Fibroblast of the conjunctiva (primary cell): ENCODE measurements around the gene TOP2A.

Experiments used
- DNase-seq: peaks from one replicate; pipeline ENCODE4 v3.0.0-alpha.2; 2010; ENCODE audit warnings: low read depth

Gene TOP2A

DNA sequence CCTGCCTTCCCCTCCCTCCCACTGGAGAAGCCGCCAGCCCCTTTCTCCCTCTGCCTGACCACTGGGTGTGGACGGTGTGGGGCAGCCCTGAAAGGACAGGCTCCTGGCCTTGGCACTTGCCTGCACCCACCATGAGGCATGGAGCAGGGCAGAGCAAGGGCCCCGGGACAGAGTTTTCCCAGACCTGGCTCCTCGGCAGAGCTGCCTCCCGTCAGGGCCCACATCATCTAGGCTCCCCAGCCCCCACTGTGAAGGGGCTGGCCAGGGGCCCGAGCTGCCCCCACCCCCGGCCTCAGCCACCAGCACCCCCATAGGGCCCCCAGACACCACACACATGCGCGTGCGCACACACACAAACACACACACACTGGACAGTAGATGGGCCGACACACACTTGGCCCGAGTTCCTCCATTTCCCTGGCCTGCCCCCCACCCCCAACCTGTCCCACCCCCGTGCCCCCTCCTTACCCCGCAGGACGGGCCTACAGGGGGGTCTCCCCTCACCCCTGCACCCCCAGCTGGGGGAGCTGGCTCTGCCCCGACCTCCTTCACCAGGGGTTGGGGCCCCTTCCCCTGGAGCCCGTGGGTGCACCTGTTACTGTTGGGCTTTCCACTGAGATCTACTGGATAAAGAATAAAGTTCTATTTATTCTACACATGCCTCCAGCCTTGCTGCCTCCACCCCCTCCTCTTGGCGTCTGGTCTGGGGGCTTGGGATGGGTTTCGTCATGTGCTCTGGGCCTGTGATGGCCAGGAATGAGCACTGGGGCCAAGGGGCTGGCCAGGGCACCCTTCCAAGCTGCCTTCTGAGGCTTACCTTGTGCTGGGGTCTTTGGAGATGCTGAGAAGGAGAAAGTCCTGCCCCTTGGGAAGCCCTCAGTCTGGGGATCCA is 60.5 kb downstream of the TOP2A start:
- no peak for DNase-seq

DNA sequence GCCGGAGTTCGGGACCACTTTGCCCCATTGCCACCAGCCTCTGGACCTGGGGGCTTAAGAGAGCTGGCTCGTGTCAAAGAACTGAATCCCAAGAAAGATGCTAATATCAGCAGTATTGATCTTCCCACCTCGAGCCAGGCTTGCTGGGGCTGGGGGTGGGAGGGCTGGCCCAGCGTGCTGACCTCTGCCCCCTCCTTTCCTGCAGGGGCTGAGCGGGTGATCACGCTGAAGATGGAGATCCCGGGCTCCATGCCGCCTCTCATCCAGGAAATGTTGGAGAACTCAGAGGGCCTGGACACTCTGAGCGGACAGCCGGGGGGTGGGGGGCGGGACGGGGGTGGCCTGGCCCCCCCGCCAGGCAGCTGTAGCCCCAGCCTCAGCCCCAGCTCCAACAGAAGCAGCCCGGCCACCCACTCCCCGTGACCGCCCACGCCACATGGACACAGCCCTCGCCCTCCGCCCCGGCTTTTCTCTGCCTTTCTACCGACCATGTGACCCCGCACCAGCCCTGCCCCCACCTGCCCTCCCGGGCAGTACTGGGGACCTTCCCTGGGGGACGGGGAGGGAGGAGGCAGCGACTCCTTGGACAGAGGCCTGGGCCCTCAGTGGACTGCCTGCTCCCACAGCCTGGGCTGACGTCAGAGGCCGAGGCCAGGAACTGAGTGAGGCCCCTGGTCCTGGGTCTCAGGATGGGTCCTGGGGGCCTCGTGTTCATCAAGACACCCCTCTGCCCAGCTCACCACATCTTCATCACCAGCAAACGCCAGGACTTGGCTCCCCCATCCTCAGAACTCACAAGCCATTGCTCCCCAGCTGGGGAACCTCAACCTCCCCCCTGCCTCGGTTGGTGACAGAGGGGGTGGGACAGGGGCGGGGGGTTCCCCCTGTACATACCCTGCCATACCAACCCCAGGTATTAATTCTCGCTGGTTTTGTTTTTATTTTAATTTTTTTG is 61.6 kb downstream of the TOP2A start:
- DNase-seq = no peak

DNA sequence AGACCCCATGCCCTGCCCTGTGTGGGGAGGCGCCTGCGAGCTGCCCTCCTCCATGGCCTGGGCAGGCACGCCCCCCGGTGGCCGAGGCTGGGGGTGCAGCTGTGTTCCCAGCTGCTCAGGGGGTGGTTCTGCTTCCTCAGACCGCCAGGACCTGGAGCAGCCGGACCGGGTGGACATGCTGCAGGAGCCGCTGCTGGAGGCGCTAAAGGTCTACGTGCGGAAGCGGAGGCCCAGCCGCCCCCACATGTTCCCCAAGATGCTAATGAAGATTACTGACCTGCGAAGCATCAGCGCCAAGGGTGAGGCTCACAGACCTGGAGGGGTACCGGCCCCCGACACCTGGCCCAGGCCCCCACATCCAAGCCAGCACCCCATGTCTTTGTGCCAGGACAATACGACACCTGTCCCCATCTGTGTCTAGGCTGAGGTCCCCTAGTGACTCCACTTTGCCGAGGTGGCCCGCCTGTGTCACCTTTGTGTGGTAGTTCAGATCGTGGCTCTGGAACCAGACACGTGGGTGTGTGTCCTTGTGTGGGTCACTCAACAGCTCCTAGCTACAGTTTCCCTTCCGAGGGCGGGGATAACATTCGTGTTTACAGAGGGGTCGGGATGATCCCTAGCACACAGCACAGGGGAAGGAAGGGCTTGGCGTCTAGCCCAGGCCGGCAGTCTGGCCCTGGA is 62.4 kb downstream of the TOP2A start:
- no peak for DNase-seq

DNA sequence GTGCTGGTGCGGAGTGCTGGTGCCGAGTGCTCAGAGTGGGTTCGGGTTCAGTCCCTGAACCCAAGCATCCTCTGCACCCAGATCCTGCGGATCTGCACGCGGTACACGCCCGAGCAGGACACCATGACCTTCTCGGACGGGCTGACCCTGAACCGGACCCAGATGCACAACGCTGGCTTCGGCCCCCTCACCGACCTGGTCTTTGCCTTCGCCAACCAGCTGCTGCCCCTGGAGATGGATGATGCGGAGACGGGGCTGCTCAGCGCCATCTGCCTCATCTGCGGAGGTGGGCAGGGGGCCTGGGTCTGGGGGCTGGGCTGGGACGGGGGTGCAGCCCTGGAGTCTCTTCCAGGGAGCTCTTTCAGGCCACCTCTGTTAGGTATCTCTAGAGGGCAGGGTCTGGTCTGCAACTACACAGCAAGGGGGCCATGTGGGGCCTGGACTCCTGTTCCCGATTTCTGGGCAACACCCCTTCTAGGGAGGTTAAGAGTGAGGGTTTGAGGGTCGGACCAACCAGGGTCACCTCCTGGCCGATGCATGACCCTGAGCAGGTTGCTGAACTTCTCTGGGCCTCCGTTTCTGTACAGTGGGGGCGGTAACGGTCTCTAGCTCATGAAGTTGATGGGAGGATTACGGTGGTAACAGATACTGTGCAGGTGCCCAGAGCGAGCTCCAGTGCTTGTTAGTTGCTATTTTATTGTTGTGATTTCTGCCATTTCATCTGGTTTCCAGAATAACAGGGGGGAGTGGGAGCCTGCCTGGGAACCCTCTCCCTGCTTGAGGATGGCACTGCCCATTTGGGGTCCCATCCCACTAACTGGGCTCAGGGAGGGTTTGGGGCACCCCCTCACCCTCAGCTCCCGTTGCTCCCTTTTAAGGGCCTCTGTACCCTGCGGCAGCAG is 63.2 kb downstream of the TOP2A start:
- DNase-seq = no peak

DNA sequence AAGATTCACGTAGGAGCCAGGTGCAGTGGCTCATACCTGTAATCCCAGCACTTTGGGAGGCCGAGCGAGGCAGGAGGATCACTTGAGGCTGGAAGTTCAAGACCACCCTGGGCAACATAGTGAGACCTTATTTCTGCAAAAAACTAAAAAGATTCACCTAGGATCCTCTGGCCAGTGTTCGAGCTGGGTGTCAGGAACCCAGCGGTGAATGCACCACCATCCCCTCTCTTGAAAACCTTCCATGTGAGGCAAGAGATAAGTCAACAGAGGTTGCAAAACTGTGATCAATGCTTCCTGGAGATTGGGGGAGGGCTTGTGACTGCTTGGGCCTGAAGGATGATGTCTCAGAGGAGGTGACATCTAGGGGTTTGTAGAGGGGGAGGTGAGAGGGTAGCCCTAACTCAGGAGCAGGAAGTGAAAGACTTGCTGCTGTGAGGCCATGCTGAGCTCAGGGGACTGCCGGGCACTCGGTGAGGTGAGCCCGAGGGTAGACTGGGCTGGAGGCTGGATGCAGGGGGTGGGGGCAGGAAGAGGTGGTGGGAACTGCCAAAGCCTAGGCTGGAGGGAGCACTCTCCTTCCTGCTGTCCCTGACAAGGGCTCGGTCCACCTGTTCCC is 64.8 kb downstream of the TOP2A start:
- no peak for DNase-seq

DNA sequence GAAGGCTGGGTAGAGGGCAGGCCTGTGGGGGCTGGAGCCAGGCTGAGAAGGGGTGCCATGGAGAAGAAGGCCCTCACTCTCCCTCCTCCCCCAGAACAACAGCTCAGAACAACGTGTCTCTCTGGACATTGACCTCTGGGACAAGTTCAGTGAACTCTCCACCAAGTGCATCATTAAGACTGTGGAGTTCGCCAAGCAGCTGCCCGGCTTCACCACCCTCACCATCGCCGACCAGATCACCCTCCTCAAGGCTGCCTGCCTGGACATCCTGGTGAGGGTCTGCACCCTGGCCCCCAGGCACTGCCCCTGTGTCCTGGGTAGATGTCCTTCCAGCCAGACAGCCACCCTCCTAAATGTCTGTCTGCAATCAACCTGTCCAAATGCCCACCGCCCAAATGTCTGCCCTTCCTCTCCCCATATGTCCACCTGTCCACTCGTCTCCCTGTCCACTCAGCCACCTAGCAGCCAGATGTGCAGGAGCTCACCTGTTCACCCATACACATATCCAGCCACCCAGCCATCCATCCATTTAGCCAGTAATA is 65.4 kb downstream of the TOP2A start:
- no peak for DNase-seq

DNA sequence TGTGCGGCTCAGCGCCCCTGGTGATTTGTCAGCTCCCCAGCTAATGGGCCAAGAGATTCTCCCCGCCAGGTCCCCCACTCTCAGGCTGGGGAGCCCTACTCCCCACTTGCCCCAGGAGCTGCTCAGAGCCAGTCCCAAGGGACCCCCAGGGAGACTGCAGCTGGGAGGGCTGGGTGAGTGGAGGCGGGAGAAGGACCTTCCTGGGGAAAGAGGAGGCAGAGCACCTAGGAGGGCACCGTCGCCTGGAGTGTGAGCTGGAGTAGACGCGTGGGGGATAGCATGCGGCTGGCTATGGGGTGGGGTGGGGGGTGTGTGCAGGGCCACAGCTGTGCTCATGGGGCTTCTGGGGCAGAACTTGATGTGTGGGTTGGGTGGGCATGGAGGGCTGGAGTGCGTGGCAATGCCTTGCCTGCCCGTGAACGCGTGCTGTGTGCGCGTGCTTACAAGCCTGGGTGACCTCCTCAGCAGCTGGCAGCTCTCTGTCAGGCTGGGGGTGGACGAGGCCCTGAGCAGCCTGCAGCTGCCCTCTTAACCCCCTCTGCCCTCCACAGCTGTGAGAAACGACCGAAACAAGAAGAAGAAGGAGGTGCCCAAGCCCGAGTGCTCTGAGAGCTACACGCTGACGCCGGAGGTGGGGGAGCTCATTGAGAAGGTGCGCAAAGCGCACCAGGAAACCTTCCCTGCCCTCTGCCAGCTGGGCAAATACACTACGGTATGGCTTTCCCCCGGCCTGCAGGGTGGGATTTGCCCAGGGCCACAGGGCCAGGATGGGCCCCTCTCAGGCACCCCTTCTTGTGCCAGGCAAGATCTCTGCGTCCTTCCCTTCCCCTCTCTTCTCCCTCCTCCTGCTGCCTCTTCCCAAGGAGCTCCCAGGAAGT is 66.1 kb downstream of the TOP2A start:
- DNase-seq = no peak

DNA sequence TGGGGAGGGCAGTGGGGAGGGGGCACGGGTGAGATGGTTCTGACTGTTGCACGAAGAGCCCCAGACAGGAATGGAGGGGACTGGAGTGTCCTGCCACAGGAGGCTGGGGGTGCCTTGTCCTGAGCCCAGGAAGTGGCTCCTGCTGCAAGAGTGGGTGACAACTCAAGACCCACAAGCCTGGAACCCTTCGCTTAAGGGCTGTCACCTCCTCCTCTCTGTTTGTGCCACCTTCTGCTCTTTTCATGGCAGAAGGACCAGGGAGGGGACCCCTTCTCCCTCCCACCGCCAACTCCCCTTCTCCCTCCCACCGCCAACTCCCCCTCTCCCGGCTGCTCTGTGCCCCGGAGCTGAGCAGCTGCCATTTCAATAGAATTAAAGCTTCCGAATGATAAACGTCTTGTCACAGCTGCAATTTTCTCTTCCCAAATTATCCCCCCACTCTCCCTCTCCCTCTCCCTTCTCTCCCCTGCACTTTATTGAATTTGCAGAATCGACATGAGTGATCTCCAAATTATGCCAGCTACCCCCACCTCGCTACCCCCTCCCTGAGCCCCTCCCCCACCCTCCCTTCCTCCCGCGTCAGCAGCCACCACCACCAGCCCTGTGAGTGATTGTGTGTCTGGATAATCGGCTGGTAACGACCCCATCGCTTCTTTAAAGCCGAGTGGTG is 66.9 kb downstream of the TOP2A start:
- no peak for DNase-seq

DNA sequence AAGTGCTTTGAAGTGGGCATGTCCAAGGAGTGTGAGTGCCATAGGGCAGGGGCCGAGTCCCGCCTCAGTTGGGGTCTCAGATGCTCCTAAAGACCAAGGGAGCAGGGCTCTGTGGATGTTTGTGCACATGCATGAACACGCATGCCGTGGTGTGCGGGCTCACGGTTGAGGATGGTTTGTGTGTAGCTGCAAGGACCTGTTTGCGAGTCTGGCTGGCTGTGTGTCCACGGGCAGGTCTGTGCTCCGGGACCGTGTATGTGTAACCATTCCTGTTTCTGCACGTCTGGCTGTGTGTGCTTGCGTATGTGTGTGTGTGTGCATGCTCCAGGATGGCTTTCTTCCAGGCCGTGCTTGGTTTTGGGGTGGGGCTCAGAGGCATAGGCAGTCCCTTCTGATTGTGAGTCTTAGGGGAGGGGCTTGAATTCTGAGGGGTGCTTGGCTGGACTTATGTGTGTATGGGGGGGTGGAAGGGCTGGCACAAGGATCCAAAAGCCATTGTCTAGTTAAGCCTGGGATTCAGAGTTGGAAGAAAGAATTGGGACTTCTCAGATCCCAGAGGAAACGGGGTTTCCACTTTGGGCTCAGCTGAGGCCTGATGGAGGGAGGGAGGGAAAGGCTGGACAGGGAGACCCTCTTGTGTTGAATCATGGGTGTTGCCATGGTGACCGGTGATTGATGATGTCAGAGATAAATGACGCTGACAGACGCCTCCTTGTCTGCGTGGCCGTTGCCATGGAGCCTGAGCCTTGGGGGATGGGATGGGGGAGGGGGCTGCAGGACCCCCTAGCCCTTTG is 67.6 kb downstream of the TOP2A start:
- DNase-seq = no peak

DNA sequence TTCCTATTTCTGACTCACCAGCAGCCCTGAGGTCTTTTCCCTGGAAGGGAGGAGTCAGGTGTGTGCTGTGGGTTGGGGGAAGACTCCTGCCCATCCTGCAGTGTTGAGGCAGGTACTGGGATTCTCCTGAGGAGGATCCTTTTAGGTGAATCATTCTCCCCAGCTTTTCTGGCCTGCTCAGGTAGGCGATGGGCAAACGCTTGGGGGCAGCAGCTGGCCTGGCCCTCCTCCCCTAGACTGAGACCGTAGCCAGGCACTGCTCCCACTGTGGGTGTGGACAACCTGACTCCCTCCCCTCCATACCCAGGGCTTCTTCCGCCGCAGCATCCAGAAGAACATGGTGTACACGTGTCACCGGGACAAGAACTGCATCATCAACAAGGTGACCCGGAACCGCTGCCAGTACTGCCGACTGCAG is 68.2 kb downstream of the TOP2A start:
- no peak for DNase-seq

DNA sequence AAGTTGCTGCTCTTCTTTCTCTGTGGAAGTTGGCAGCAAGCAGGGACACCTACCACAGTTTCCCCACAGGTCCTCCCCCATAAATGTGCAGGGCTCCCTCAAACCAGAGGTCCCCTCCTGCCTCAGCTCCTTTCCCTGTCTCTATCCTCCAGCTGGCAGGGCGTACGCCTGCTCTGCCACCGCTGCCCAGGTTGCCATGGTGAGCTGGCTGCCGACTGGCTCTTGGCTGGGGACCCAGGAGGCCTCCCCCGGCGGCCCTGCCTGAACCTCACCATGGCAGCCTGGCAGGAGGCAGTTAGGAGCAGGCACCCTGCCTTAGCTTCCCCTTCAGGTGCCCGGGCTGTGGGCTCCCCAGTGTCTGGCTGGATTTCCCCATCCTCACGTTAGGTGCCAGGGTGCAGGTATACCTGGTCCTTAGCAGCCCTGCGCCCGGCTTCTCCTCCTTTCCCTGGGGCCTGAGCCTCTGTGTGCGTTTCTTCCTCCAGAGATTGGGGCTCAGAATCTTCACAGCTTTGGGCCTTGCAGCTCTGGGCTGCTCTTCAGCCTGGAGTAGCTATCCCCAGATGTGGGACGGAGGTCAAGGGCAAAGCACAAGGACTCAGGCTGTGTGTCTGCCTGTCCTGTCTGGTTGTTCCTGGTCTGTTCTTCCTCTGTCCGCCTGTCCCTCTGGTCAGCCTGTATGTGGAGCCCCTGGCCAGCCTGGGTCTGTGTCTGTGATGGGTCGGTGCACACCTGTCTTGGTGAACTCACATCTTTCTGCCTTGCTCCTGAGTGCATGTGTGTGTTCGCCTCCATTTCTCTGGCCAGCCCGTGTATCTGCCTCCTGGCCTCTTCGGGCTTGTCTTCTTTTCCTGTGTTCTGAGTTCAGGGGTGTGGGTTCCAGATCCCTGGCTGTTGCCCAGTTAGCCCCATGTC is 68.9 kb downstream of the TOP2A start:
- DNase-seq = no peak

DNA sequence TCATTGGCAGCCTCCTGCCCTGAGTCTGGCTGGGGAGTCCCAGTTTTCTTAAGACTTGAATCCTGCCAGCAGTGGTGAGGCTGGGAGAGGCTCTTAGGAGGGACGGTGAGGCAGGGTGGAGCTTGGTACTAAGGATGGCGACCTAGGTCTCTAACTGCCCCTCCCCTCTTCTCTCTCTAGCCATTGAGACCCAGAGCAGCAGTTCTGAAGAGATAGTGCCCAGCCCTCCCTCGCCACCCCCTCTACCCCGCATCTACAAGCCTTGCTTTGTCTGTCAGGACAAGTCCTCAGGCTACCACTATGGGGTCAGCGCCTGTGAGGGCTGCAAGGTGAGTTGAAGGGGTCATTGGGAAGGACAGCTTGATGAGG is 69.6 kb downstream of the TOP2A start:
- DNase-seq = no peak

DNA sequence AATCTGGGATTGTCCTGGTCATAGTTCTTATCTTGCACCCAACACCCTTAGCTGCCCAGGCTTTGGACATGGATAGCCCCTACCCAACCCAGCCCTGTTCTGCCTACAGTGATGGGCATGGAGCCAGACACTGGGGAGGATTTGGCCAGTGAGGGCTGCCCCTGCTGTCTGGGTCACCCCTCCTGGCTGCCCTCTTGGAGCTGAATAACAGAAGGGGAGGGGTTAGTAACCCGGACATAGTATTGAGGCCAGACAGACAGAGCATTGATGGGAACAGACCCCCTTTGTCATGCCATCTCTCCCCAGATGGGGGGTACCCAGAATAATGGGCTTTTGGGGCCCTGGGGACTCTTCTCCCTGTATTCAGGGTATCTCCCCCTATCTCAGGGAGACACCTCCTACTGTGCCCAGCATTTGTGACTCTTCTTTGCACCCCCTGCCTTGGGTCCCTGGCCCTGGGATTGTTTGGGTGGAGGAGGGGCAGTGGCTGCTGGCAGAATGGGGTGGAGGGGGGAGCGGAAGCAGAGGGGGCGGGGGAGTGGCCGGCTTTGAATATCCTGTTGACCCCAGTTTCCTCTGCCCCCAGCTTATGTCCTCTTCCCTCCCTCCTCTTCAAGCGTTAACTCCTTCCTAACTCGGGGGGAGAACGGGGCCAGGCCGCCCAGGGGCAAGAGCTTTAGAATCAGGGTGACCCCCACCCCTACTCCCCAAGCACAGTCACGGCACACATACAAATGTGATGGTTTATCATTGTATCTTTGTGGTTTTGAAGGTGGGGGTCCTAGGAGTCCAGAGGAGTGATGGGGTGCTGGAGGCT is 70.2 kb downstream of the TOP2A start:
- no peak for DNase-seq

DNA sequence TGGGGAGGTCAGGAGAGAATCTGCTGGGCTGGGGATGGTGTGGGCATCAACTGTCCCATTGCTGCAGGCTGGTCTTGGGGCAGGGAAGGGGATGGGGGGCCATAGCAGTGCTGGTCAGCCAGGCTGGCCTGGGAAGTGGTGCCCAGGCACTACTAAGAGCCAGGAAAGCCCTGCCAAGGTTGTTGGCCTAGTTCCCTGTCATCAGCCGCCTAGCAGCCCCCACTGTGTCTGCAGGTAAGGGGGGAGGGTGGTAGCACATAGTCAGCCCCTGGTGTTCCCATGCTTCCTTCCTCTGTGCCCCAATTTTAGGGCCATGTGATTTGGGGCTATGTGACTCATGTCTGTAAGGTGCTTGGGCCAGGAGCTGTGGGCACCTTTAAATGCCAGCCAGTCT is 70.9 kb downstream of the TOP2A start:
- DNase-seq = no peak

DNA sequence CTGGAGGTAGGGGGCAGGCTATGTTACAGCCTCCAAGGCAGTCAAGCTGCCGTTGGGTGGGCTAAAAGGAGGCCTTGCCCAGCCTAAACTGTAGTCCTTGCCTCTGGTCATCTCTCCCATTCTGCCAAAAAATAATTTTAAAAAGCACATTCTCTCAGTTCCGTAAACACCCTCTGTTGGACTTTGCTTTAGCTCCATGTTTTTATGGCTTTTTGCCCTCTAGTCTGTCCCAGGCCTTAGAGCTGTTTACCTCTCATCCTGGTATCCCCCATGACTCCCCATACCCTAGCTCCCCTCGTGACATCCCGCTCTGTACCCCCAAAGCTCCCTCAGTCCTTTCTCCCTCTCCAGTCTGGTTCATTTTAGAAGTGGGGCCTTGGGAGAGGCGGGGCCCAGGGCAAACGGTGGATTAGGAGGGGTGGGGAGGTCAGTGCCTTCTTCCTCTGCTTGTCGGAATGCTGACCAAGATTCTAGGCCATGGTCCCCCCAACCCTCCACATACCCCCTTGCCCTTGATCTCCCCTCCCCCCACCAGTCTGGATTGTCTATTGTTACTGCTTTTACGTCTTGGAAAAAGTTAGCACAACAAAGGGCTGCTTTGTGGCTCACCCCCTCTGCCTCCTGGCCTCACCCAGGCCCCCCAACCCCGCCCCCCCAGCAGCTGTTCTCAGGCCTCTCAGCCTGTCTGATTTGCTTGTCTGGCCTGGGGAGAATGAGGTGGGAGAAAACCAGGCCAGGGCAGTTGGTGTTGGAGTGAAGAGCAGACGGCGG is 71.5 kb downstream of the TOP2A start:
- DNase-seq = no peak
